Measurements from ENCODE around the gene RBM18. TPM values are rescaled to one million over a fixed set of nuclear protein-coding genes. Genes with fewer than 3 reads are reported as not detected.

The RBM18 gene
- total and polyA plus RNA-seq, 4 experiments from 2014 or later: 15.4 to 23.8 (median 21.3) TPM

DNA sequence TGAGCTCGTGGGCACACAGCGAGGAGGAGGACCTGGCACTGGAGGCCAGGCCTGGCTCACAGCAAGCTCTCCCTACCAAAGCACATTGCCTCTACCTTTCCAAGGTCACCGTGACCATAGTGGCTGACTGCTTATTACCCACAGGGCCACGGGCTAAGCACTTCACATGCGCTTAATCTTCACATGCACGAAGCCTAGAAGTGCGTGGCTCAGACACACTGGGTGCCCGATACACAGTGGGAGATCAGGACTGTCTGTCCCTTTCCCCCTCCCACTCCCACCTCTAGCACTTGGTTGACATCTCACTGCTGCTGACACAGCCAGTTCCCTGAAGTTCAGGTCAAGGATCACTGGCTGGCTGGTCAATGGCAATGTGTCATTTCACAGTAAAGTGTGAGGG is 59.5 kb downstream of the RBM18 start:
- no peak overlapping the region for H3K4me3 ChIP-seq (ENCODE audit: low read length in 2 of 2)
- no peak overlapping the region for H3K27ac Mint-ChIP-seq
- DNase-seq: no peak
- H3K4me1 ChIP-seq (ENCODE audit: insufficient read depth, low read length): no peaks in the 10 kb centered on the region
- no peaks in the 10 kb centered on the region for H3K4me1 Mint-ChIP-seq
- peaks cover 4 to 18% of the 10 kb centered on the region in 2 donors for H3K27me3 Mint-ChIP-seq
- no peak overlapping the region for H3K27ac ChIP-seq (ENCODE audit: low read depth, low read length)
- intact Hi-C loops (cut with micrococcal nuclease): no loop called here
- H3K36me3 ChIP-seq (ENCODE audit: insufficient read depth, low read length): no peaks in the 10 kb centered on the region
- no peaks in the 10 kb centered on the region for H3K27me3 ChIP-seq (ENCODE audit: insufficient read depth, low read length)
- no peak overlapping the region for H3K4me3 Mint-ChIP-seq
- ChIA-PET POLR2A (ENCODE audit: partially characterized antibody) (no interaction called here), CTCF (ENCODE audit: partially characterized antibody) (interaction anchor here (1.3 kb wide), 1 partner anchor 14 kb away, joined by 3 read pairs; no protein-coding TSS in a partner anchor)
- no peaks in the 10 kb centered on the region for H3K9me3 ChIP-seq (ENCODE audit: control insufficient read depth in 1 of 2, low read length in 2 of 2)
- H3K9me3 Mint-ChIP-seq: peaks cover 0 to 2% (median 0%) of the 10 kb centered on the region in 8 donors
- H3K36me3 Mint-ChIP-seq: no peaks in the 10 kb centered on the region

DNA sequence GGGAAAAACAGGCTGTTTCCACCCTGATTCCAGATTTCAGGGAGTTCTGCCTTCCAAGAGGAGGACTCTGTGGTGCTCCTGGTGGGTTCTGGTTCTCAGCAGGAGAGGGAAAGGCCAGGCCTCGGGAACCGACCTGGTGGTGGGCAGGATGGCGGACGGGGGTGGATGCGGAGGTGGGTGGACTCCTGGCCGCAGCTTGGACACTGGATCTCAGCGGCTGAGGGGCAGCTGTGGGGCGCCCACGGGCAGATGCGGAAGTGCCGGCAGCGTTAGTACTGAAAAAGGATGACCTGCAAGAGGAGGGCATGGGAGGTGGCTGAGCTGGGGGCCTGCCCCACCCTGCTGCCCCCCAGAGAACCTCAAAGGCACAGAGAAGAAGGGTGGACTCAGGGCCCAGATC is 60.1 kb downstream of the RBM18 start:
- CTCF ChIA-PET (ENCODE audit: partially characterized antibody): no interaction called here
- H3K36me3 Mint-ChIP-seq: no peaks in the 10 kb centered on the region

DNA sequence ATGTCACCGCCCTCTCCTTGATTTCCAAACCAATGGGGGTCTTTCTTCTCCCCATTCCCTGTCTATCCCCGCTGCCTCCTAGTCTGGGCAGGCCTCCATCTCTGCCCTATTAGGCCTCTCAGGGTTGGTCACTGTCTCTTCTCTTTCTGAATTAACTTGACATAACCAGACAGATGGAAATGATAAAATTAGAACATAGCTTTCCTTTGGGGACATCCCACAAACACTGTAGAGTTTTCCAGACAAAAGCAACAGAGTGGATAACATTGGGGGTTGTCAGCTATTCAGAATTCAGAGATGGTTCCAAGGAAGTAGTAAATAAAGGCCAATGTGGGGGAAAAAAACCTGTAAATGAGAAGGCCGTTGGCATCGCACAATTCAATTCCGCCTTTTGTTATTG is 60.6 kb downstream of the RBM18 start:
- H3K4me3 Mint-ChIP-seq: no peak overlapping the region

More for the DNA sequence above, 60.1 kb downstream of the RBM18 start:
- POLR2A ChIA-PET (ENCODE audit: partially characterized antibody): no interaction called here
- intact Hi-C loops (cut with micrococcal nuclease): no loop called here
- H3K4me1 Mint-ChIP-seq: no peaks in the 10 kb centered on the region
- H3K9me3 ChIP-seq (ENCODE audit: control insufficient read depth in 1 of 2, low read length in 2 of 2): no peaks in the 10 kb centered on the region
- H3K36me3 ChIP-seq (ENCODE audit: insufficient read depth, low read length): no peaks in the 10 kb centered on the region
- H3K4me3 ChIP-seq (ENCODE audit: low read length in 2 of 2): no peak overlapping the region
- peaks cover 0 to 2% (median 0%) of the 10 kb centered on the region in 8 donors for H3K9me3 Mint-ChIP-seq
- no peaks in the 10 kb centered on the region for H3K4me1 ChIP-seq (ENCODE audit: insufficient read depth, low read length)
- peaks cover 3 to 16% of the 10 kb centered on the region in 2 donors for H3K27me3 Mint-ChIP-seq
- no peaks in the 10 kb centered on the region for H3K27me3 ChIP-seq (ENCODE audit: insufficient read depth, low read length)
- H3K27ac ChIP-seq (ENCODE audit: low read depth, low read length): no peak overlapping the region
- H3K27ac Mint-ChIP-seq: no peak overlapping the region
- DNase-seq: no peak
- no peak overlapping the region for H3K4me3 Mint-ChIP-seq

DNA sequence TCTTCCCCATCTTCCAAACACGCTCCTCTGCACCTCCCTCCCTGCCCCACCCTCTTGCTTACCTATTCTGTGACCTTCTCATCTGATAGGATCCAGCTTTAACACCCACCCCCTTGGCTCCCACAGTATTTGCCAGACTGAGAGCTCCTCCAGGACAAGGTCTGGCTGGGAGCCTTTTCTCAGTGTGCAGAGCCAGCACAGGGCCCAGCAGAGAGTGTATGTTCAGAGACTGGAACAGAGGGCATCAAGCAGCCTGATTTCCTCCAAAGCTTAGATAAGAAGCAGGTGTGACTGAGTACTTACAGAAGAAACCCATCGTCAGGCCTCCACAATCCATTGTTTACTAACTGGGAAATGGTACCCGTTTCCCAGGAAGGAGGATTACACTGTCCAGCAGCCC is 62.5 kb downstream of the RBM18 start:
- Histone ChIP-seq H3K36me3 (ENCODE audit: insufficient read depth, low read length) (no peaks in the 10 kb centered on the region), H3K9me3 (ENCODE audit: control insufficient read depth in 1 of 2, low read length in 2 of 2) (no peaks in the 10 kb centered on the region), H3K4me3 (ENCODE audit: low read length in 2 of 2) (no peak overlapping the region), H3K27me3 (ENCODE audit: insufficient read depth, low read length) (no peaks in the 10 kb centered on the region), H3K27ac (ENCODE audit: low read depth, low read length) (no peak overlapping the region), H3K4me1 (ENCODE audit: insufficient read depth, low read length) (no peaks in the 10 kb centered on the region)
- Mint-ChIP-seq H3K36me3 (no peaks in the 10 kb centered on the region), H3K4me1 (no peaks in the 10 kb centered on the region), H3K9me3 (peaks cover 0 to 2% (median 0%) of the 10 kb centered on the region in 8 donors), H3K27me3 (peaks cover 7 to 9% of the 10 kb centered on the region in 2 donors), H3K27ac (no peak overlapping the region), H3K4me3 (no peak overlapping the region)
- ChIA-PET CTCF (ENCODE audit: partially characterized antibody) (no interaction called here), POLR2A (ENCODE audit: partially characterized antibody) (no interaction called here)
- DNase-seq: no peak
- intact Hi-C loops (cut with micrococcal nuclease): no loop called here

More for the DNA sequence above, 60.6 kb downstream of the RBM18 start:
- H3K9me3 ChIP-seq (ENCODE audit: control insufficient read depth in 1 of 2, low read length in 2 of 2): no peaks in the 10 kb centered on the region
- no peak overlapping the region for H3K4me3 ChIP-seq (ENCODE audit: low read length in 2 of 2)
- H3K27me3 ChIP-seq (ENCODE audit: insufficient read depth, low read length): no peaks in the 10 kb centered on the region
- no peaks in the 10 kb centered on the region for H3K4me1 ChIP-seq (ENCODE audit: insufficient read depth, low read length)
- Mint-ChIP-seq H3K4me1 (no peaks in the 10 kb centered on the region), H3K27me3 (peaks cover 3 to 16% of the 10 kb centered on the region in 2 donors), H3K36me3 (no peaks in the 10 kb centered on the region), H3K9me3 (peaks cover 0 to 2% (median 0%) of the 10 kb centered on the region in 8 donors), H3K27ac (no peak overlapping the region)
- ChIA-PET POLR2A (ENCODE audit: partially characterized antibody) (no interaction called here), CTCF (ENCODE audit: partially characterized antibody) (no interaction called here)
- no peaks in the 10 kb centered on the region for H3K36me3 ChIP-seq (ENCODE audit: insufficient read depth, low read length)
- DNase-seq: no peak
- no peak overlapping the region for H3K27ac ChIP-seq (ENCODE audit: low read depth, low read length)
- intact Hi-C loops (cut with micrococcal nuclease): no loop called here

DNA sequence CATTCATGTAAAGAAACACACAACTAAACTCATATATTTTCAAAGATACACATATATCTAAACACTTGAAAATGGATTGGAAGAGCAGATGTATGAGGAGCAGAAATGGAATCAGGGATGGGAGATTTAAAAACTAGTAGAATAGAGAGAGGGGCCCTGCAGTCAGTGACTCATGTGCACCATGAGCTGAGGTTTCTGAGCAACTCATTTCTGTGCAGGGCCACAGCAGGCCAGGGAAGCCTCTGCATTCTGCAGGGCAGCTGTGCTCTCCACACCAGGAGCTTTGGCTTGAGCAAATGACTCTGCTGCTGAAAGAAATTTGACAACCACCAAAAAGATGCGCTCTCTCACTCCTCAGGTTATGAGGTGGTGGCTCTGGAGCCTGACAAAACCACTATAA is 63.0 kb downstream of the RBM18 start:
- ChIA-PET POLR2A (ENCODE audit: partially characterized antibody) (no interaction called here), CTCF (ENCODE audit: partially characterized antibody) (no interaction called here)
- Histone ChIP-seq H3K9me3 (ENCODE audit: control insufficient read depth in 1 of 2, low read length in 2 of 2) (no peaks in the 10 kb centered on the region), H3K36me3 (ENCODE audit: insufficient read depth, low read length) (no peaks in the 10 kb centered on the region), H3K4me1 (ENCODE audit: insufficient read depth, low read length) (no peaks in the 10 kb centered on the region), H3K27me3 (ENCODE audit: insufficient read depth, low read length) (no peaks in the 10 kb centered on the region), H3K4me3 (ENCODE audit: low read length in 2 of 2) (no peak overlapping the region), H3K27ac (ENCODE audit: low read depth, low read length) (no peak overlapping the region)
- peaks cover 4 to 8% of the 10 kb centered on the region in 2 donors for H3K27me3 Mint-ChIP-seq
- intact Hi-C loops (cut with micrococcal nuclease): no loop called here
- H3K4me1 Mint-ChIP-seq: no peaks in the 10 kb centered on the region
- H3K36me3 Mint-ChIP-seq: no peaks in the 10 kb centered on the region
- DNase-seq: no peak
- H3K9me3 Mint-ChIP-seq: peaks cover 0 to 2% (median 0%) of the 10 kb centered on the region in 8 donors
- H3K27ac Mint-ChIP-seq: no peak overlapping the region
- H3K4me3 Mint-ChIP-seq: no peak overlapping the region

DNA sequence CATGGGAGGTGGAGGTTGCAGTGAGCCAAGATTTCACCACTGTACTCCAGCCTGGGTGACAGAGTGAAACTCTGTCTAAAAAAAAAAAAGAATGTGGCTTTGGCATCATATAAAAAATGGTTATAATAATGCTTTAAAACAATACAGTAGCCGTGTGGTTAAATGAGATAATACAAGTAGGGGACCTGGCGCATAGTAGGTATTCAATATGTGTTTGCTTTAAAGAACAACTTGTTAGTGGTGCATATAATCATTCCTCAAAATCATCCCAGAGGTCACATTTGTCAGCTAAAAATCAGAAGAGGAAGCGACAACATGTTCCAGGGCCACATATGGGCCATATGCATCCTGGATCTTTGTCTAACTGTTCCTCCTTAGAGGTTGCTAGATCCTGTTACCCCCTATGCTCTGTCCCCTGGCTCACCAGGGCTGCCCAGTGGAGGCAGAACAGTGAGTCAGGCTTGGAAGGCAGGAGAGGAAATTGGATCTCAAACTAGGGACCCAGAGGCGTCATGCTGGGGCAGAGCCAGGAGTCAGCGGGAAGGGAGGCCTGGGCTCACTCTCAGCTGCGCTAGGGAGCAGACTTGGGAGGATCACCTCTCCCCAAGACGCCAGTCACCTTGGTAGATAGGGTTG is 63.6 kb downstream of the RBM18 start:
- H3K4me3 Mint-ChIP-seq: no peak overlapping the region
- Histone ChIP-seq H3K36me3 (ENCODE audit: insufficient read depth, low read length) (no peaks in the 10 kb centered on the region), H3K9me3 (ENCODE audit: control insufficient read depth in 1 of 2, low read length in 2 of 2) (no peaks in the 10 kb centered on the region), H3K27ac (ENCODE audit: low read depth, low read length) (no peak overlapping the region), H3K4me1 (ENCODE audit: insufficient read depth, low read length) (no peaks in the 10 kb centered on the region), H3K4me3 (ENCODE audit: low read length in 2 of 2) (no peak overlapping the region), H3K27me3 (ENCODE audit: insufficient read depth, low read length) (no peaks in the 10 kb centered on the region)
- peaks cover 2 to 7% of the 10 kb centered on the region in 2 donors for H3K27me3 Mint-ChIP-seq
- peaks cover 0 to 2% (median 0%) of the 10 kb centered on the region in 8 donors for H3K9me3 Mint-ChIP-seq
- CTCF ChIA-PET (ENCODE audit: partially characterized antibody): no interaction called here
- H3K27ac Mint-ChIP-seq: no peak overlapping the region
- DNase-seq: no peak
- intact Hi-C loops (cut with micrococcal nuclease): no loop called here
- H3K36me3 Mint-ChIP-seq: no peaks in the 10 kb centered on the region
- POLR2A ChIA-PET (ENCODE audit: partially characterized antibody): no interaction called here
- H3K4me1 Mint-ChIP-seq: no peaks in the 10 kb centered on the region

DNA sequence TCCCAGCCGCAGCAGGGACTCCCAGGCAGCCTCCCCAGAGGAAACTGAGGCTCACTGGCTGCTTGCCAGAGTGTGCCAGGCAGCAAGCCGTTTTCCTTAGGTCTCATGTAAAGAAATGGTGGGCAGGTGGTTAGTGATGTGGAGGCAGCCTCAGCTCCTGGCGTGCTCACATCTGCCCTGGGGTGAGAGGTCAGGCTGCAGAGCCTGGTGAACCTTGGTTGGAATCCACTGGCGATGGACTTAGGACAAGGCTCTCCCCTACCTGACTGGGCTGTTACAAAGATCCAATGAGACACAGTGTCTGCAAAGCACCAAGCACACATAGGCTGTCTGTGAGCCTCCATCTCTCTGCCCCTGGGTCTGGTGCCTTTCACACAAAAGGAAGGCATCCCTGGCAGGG is 66.8 kb downstream of the RBM18 start:
- H3K4me1 ChIP-seq (ENCODE audit: insufficient read depth, low read length): no peaks in the 10 kb centered on the region
- no peak overlapping the region for H3K27ac ChIP-seq (ENCODE audit: low read depth, low read length)
- Mint-ChIP-seq H3K36me3 (no peaks in the 10 kb centered on the region), H3K27ac (peak overlapping the region in 1 of 7 donors; percentile 23), H3K4me3 (no peak overlapping the region), H3K27me3 (peaks cover 2 to 7% of the 10 kb centered on the region in 2 donors), H3K4me1 (no peaks in the 10 kb centered on the region), H3K9me3 (peaks cover 0 to 2% (median 0%) of the 10 kb centered on the region in 8 donors)
- intact Hi-C loops (cut with micrococcal nuclease): no loop called here
- DNase-seq: no peak
- H3K9me3 ChIP-seq (ENCODE audit: control insufficient read depth in 1 of 2, low read length in 2 of 2): no peaks in the 10 kb centered on the region
- H3K4me3 ChIP-seq (ENCODE audit: low read length in 2 of 2): no peak overlapping the region
- H3K27me3 ChIP-seq (ENCODE audit: insufficient read depth, low read length): no peaks in the 10 kb centered on the region
- ChIA-PET POLR2A (ENCODE audit: partially characterized antibody) (no interaction called here), CTCF (ENCODE audit: partially characterized antibody) (no interaction called here)
- H3K36me3 ChIP-seq (ENCODE audit: insufficient read depth, low read length): no peaks in the 10 kb centered on the region
